ENCODE measurements around the gene CUEDC1. TPM values are rescaled to one million over a fixed set of nuclear protein-coding genes. Genes with fewer than 3 reads are reported as not detected.
A peak's percentile ranks its signal among the peaks of the same experiment; 100 is the strongest.

Gene CUEDC1
- total and polyA plus RNA-seq, 2 of the 13 experiments (the other 11 are each of a cell fraction or from before 2014, with no cell fraction given): 7.4 to 12.9 TPM

DNA sequence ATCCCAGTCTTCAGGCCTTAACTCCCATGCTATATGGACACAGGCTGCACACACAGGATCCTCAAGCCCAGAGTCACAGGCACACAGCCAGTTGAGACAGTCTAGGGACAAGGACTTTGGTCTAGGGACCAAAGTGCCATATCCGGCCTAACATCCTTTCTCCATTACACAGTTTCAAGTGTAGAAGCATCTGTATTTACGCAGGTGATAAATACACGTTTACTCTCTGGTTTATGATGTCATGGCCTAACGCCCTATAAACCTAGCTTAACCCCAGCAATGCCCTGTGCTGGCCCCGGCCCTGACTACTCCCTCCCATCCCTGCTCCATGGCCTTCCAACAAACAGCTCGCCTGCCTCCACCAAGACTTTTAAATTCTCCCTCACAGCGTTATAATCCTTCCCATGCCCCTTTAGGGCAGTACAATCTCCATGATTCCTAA lies 17.1 kb downstream of the CUEDC1 start (continued):
- TF ChIP-seq MIXL1 (CRISPR knock-in tag; IDR thresholded peaks at IDR 0.05) (peak; percentile 84), HOXA9 (CRISPR knock-in tag; IDR thresholded peaks at IDR 0.05; ENCODE audit: borderline replicate concordance) (no peak), MTA1 (CRISPR knock-in tag; IDR thresholded peaks at IDR 0.05; ENCODE audit: borderline replicate concordance) (no peak), MIER2 (CRISPR knock-in tag; IDR thresholded peaks at IDR 0.05) (peak; percentile 66; the same call in 1 of the 2 replicates), NCOA1 (CRISPR knock-in tag; IDR thresholded peaks at IDR 0.05) (no peak), TCF7L2 (IDR thresholded peaks at IDR 0.05; ENCODE audit: low read depth, low read length) (no peak), HMG20B (CRISPR knock-in tag; conservative IDR thresholded peaks at IDR 0.05) (no peak), MAFF (IDR thresholded peaks at IDR 0.05; ENCODE audit: low read depth, low read length) (no peak), ARNT2 (CRISPR knock-in tag; IDR thresholded peaks at IDR 0.05; ENCODE audit: low read depth) (no peak), SMAD3 (CRISPR knock-in tag; IDR thresholded peaks at IDR 0.05) (0 out of 2 replicates have a peak, but pooled peaks have one; percentile 24), ZNF10 (CRISPR knock-in tag; IDR thresholded peaks at IDR 0.05; ENCODE audit: borderline replicate concordance, low read depth) (no peak), ZNF782 (CRISPR knock-in tag; IDR thresholded peaks at IDR 0.05; ENCODE audit: borderline replicate concordance) (no peak), KAT8 (CRISPR knock-in tag; IDR thresholded peaks at IDR 0.05) (no peak; the same call in 1 of the 2 replicates), FOXK2 (IDR thresholded peaks at IDR 0.05) (no peak), SMYD3 (CRISPR knock-in tag; IDR thresholded peaks at IDR 0.05) (no peak), ZBTB20 (CRISPR knock-in tag; IDR thresholded peaks at IDR 0.05; ENCODE audit: borderline replicate concordance, low read depth) (peak; percentile 78; the same call in 1 of the 2 replicates), SMARCE1 (IDR thresholded peaks at IDR 0.05; ENCODE audit: borderline replicate concordance) (no peak), PCBP1 (IDR thresholded peaks at IDR 0.05; ENCODE audit: borderline replicate concordance, low read depth, low read length) (no peak), ZSCAN12 (CRISPR knock-in tag; IDR thresholded peaks at IDR 0.05) (no peak), ZMAT3 (CRISPR knock-in tag; conservative IDR thresholded peaks at IDR 0.05) (no peak; the same call in 1 of the 2 replicates), SSRP1 (CRISPR knock-in tag; IDR thresholded peaks at IDR 0.05) (no peak), GZF1 (CRISPR knock-in tag; IDR thresholded peaks at IDR 0.05) (no peak), ZNF605 (CRISPR knock-in tag; IDR thresholded peaks at IDR 0.05) (no peak), CBFB (CRISPR knock-in tag; IDR thresholded peaks at IDR 0.05) (no peak)
- TF ChIP-seq, protein P1, sequence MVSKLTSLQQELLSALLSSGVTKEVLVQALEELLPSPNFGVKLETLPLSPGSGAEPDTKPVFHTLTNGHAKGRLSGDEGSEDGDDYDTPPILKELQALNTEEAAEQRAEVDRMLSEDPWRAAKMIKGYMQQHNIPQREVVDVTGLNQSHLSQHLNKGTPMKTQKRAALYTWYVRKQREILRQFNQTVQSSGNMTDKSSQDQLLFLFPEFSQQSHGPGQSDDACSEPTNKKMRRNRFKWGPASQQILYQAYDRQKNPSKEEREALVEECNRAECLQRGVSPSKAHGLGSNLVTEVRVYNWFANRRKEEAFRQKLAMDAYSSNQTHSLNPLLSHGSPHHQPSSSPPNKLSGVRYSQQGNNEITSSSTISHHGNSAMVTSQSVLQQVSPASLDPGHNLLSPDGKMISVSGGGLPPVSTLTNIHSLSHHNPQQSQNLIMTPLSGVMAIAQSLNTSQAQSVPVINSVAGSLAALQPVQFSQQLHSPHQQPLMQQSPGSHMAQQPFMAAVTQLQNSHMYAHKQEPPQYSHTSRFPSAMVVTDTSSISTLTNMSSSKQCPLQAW (CRISPR knock-in tag; IDR thresholded peaks at IDR 0.05): peak; percentile 73
- TF ChIP-seq, protein P2, sequence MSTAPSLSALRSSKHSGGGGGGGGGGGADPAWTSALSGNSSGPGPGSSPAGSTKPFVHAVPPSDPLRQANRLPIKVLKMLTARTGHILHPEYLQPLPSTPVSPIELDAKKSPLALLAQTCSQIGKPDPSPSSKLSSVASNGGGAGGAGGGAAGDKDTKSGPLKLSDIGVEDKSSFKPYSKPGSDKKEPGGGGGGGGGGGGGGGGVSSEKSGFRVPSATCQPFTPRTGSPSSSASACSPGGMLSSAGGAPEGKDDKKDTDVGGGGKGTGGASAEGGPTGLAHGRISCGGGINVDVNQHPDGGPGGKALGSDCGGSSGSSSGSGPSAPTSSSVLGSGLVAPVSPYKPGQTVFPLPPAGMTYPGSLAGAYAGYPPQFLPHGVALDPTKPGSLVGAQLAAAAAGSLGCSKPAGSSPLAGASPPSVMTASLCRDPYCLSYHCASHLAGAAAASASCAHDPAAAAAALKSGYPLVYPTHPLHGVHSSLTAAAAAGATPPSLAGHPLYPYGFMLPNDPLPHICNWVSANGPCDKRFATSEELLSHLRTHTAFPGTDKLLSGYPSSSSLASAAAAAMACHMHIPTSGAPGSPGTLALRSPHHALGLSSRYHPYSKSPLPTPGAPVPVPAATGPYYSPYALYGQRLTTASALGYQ (CRISPR knock-in tag; IDR thresholded peaks at IDR 0.05): no peak
- TF ChIP-seq, protein P3, sequence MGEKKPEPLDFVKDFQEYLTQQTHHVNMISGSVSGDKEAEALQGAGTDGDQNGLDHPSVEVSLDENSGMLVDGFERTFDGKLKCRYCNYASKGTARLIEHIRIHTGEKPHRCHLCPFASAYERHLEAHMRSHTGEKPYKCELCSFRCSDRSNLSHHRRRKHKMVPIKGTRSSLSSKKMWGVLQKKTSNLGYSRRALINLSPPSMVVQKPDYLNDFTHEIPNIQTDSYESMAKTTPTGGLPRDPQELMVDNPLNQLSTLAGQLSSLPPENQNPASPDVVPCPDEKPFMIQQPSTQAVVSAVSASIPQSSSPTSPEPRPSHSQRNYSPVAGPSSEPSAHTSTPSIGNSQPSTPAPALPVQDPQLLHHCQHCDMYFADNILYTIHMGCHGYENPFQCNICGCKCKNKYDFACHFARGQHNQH (CRISPR knock-in tag; IDR thresholded peaks at IDR 0.05): peak; percentile 88
- TF ChIP-seq, protein P4, sequence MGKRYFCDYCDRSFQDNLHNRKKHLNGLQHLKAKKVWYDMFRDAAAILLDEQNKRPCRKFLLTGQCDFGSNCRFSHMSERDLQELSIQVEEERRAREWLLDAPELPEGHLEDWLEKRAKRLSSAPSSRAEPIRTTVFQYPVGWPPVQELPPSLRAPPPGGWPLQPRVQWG (CRISPR knock-in tag; IDR thresholded peaks at IDR 0.05; ENCODE audit: borderline replicate concordance, low read depth): no peak
- TF ChIP-seq, protein P5, sequence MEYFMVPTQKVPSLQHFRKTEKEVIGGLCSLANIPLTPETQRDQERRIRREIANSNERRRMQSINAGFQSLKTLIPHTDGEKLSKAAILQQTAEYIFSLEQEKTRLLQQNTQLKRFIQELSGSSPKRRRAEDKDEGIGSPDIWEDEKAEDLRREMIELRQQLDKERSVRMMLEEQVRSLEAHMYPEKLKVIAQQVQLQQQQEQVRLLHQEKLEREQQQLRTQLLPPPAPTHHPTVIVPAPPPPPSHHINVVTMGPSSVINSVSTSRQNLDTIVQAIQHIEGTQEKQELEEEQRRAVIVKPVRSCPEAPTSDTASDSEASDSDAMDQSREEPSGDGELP (IDR thresholded peaks at IDR 0.05; ENCODE audit: borderline replicate concordance, low read depth): peak; percentile 97

All from HepG2 (cell line).